Measurements from ENCODE around the gene ANKRD37. TPM values are rescaled to one million over a fixed set of nuclear protein-coding genes. Genes with fewer than 3 reads are reported as not detected.
"Not testable (repeated sequence)": the region's sequence is repeated elsewhere in the genome, so short reads cannot be mapped to it uniquely, and the experiment has no call there.

ANKRD37 gene
- total RNA-seq (2014; rRNA removed; shearing (Covaris generic)) = 0.36 and 0.97 TPM in 2 replicates

DNA sequence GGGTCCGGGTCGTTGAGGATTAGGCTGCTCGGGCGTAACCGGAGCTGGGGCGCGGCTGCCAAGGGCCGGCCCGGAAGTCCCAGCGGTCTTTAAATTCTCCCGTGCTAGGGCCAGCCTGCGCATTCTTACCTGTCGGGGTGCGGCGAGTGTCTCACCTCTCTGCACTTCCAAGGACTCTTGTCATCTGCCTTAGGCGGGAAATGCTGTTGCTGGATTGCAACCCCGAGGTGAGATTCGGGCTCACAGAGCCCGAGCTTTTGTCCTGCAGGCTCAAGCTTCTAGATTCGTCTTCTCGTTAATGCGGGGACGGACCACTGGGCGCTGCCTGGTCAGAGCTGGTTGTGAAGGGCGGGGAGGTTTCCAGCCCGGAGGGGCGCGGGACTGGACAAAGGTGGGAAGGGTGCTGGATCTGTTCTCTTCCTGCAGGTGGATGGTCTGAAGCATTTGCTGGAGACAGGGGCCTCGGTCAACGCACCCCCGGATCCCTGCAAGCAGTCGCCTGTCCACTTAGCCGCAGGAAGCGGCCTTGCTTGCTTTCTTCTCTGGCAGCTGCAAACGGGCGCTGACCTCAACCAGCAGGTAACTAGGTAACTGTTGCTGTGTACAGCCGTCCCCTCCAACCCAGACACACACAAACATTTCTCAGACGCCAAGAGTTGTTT, at the start of gene ANKRD37:
ANKRD37 (plus strand) TSS at position 118 of the 662 bp plus-strand sequence; CDS start at position 201, 83 bp downstream.
- peak; percentile 24 for DNase-seq (ENCODE audit: low read depth)

DNA sequence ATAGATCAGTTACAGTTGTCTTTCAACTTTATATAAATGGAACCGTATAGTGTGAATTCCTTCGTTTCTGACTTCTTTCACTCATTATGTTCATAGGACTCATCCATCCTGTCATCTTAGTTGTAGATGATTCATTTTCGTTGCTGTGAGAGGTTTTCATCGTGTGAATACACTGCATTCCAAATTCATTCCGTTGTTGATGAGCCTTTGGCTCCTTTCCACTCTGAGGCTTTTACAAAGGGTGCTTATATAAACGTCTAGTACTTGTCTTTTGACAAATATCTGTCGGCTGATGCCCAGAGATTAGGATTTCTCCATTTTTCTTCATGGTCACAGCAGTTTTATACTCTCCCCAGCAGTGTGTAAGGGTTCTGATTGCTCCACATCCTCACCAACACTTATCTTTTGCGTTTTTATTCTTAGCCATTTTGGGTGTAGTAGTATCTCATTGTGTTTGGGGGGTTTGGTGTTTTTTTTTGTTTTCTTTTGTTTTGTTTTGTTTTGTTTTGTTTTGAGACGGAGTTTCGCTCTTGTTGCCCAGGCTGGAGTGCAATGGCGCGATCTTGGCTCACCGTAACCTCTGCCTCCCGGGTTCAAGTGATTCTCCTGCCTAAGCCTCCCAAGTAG, 49.6 kb upstream of the ANKRD37 start:
- DNase-seq (ENCODE audit: low read depth) = no peak

DNA sequence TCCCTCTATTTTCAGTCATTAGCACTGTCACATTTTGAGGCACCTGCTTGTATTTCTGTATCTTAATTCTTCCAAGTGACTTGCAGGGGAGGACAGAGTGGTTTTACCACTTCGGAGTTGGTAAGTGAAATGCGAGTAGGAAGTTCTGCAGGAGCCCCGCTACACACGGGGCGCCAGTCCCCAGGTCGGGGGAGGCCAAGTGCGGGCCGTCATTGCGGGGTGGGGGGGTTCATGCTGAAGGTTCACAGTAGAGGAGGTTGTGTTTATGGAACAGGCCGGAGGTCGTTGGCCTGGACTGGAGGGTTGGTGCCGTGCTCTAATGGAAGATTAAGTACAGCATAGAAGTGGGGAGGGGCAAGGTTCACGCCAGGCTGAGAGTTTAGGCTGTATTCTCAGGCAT, 45.0 kb upstream of the ANKRD37 start:
- DNase-seq (ENCODE audit: low read depth) = no peak

- DNase-seq (ENCODE audit: low read depth) = no peak
These were observed 44.4 kb upstream of the ANKRD37 start for GRCh38 chr4:185352202-185352601.

- no peak for DNase-seq (ENCODE audit: low read depth)
These were observed 43.9 kb upstream of the ANKRD37 start for GRCh38 chr4:185352741-185353140.

DNA sequence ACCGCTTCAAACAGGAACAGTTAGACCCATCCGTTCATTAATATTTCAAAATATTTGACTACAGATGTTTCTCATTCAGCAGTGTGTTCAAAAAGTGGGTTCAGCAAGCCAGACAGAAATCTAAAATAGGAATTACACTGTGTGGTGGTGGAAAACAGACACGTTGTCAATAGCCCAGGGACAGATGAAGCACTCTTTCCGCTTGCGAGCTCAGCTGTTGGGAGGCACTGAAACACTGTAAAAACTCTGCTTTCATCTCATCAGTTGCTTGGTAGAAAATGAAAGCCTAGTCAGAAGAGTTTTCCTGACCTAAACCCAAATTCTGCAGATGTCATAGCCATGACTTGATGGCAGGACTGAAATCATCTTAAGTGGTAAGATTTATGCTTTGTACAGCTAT, 39.4 kb upstream of the ANKRD37 start:
- no peak for DNase-seq (ENCODE audit: low read depth)

- DNase-seq (ENCODE audit: low read depth) = no peak
These were observed 38.8 kb upstream of the ANKRD37 start for GRCh38 chr4:185357733-185358440.

DNA sequence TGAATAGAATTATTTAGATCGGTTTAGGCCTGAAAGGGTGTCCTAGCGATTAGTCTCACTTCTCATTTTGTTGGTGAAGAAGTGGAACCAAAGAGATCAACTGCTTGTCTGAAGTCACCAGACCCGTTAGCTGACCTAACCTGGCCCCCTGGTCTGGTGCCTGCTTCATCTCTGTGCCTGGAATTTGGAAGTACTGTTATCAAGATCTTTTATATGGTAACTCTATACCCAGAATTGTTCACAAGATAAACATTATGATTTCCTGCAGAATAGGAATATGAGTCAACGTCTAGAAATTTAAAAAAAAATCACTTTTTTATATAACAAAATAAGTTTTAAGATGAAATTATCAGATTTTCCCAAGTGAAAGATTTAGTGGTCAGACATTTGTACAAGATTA, 38.1 kb upstream of the ANKRD37 start:
- DNase-seq (ENCODE audit: low read depth) = peak; percentile 55

- DNase-seq (ENCODE audit: low read depth) = peak; percentile 23
These were observed 37.7 kb upstream of the ANKRD37 start for GRCh38 chr4:185358959-185359358.

- peak; percentile 30 for DNase-seq (ENCODE audit: low read depth)
These were observed 36.7 kb upstream of the ANKRD37 start for GRCh38 chr4:185359767-185360446.

GRCh38 chr4:185361872-185362271, 34.8 kb upstream of the ANKRD37 start:
- DNase-seq (ENCODE audit: low read depth) = no peak

DNA sequence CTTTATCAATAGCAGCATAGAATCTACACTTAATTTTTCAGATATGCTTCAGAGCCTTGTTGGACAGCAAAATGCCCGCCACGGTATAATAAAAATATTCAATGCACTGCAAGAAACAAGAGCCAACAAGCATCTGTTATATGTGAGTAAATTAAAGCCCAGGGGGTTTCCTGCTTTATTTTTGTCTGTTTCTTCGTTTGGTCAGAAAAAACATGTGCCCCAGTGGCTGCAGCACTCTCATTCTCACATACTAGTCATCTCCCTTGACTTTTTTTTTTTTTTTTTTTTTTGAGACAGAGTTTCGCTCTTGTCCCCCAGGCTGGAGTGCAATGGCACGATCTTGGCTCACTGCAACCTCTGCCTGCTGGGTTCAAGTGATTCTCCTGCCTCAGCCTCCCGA, 34.1 kb upstream of the ANKRD37 start:
- DNase-seq (ENCODE audit: low read depth) = not testable (repeated sequence)

DNA sequence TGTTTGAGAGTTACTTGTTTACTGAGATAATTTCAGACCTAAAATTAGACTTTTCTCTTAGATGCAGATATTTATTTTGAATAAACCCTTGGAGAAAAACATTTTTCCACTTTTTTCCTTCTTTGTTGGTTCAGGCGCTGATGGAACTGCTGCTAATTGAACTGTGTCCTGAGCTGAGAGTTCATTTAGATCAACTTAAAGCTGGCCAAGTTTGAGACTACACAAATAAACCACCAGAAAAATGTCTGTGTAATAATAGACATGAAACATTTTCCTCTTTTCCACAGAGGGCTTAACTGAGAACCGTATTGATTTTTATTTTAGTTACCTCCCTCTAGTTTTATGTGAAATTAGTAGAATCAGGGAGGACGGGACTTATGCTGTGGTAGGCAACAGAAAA, 33.4 kb upstream of the ANKRD37 start:
- no peak for DNase-seq (ENCODE audit: low read depth)

DNA sequence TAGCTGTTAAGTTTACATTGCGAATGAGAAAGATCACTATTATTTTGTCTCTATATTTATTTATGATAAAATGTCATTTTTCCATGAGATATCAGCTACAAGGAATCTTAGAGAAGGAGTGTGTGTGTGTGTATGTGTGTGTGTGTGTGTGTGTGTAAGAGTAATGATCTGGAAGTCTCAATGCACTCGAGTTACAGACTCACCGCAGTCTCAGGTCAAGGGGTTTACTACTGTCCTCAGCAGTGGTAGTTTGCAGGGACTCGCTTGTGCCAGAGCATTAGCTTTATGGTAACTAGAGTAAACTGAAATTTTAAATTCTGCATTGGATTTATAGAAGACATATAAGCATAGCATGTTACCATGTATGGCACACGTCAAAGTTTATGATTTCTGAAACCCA, 31.8 kb upstream of the ANKRD37 start:
- no peak for DNase-seq (ENCODE audit: low read depth)

DNA sequence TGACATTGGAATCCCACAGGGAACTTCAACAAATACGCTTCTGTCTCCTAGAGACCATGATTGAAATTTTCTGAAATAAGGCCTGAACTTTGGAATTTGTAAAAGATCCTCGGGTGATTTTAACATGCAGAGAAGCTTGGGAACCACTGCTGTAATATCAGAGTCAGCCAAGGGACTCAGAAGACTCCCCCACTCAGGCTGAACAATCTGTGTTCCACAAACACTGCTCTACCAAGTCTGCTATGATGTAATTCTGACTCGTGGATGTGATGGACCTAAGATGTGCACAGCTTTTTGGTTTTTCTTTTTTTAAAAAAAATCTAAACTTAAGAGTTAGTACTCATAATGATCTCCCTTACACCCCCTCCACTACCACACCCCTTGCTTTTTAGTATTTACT, 26.9 kb upstream of the ANKRD37 start:
- DNase-seq (ENCODE audit: low read depth) = no peak

GRCh38 chr4:185370268-185370949, 26.2 kb upstream of the ANKRD37 start:
- no peak for DNase-seq (ENCODE audit: low read depth)

GRCh38 chr4:185371702-185372101, 24.9 kb upstream of the ANKRD37 start:
- no peak for DNase-seq (ENCODE audit: low read depth)

GRCh38 chr4:185374027-185374426, 22.6 kb upstream of the ANKRD37 start:
- no peak for DNase-seq (ENCODE audit: low read depth)

DNA sequence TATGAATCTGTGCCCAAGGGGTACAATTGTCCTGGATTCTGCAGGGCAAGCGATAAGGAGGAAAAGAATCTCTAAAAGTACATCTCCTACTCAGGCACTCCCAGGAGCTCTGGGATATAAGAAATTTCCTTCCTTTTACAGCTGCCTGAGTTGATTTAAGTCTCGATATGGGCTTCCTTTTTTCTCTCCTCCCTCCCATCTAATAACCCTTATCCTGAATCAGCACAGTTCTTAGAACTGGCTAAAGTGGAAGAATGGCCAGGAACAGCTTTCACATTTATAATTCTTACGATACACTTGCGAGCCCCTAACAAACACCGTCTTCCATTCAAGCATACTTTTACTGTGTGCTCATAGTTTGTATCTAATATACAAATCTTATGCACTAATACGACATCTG, 22.1 kb upstream of the ANKRD37 start:
- no peak for DNase-seq (ENCODE audit: low read depth)

DNA sequence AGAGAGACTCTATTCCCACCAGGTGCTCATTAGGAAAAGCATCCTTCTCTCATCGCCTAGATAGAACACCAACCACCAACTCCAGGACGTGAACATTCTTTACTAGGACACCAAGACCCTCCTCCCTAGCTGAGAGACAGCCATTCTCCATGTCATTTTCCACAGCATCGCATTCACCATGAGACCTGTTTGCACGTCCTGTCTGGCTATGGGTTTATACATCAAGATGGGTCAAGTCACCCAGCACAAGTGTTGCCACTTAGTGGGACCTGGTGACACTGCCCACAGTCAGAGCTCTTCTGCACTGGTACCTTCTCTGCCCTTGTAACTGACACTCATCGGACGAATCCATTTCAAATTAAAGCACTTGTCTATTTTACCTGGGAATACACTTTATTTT, 18.4 kb upstream of the ANKRD37 start:
- DNase-seq (ENCODE audit: low read depth) = no peak

DNA sequence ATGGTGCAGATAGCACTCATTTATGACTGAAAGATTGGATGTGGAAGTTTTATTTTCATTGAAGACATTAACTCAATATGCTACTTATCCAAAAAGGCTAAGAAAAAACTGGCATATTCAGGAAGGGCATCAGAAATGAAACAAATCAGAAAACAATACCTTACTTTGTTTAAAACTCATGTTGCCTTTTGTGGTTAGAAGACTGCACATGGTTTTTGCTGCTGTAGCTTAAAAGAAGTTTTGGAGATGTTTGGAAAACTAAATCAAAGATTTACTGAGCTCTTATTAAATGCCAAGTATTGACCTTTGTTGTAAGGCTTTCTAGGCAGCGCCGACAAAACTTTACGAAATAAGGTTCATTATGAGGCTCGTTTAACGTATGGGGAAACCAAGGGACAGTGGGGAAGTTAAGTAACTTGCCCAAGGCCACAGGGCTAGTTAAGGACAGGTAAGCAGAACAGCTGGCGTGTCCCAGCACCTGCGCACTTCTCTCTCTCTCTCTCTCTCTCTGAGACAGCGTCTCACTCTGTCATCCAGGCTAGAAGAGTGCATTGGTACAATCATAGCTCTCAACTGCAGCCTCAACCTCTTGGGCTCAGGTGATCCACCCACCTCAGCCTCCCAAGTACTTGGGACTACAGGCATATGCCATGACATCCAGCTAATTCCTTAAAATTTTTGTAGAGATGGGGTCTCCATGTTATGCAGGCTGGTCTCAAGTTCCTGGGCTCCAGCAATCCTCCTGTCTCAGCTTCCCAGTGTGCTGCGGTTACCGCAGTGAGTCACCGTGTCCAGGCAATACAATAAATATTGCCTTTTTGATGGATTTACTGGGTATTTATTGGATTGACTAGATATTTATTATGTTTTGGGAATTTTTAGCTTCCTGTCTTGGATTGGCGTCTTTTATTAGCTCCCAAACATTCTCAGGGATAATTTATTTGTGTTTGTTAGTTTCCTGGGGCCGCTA, 17.0 kb upstream of the ANKRD37 start:
- DNase-seq (ENCODE audit: low read depth) = no peak
